ENCODE results near the gene MAP7D1.

GRCh38 chr1:36122062-36123030 lies 33.6 kb upstream of the MAP7D1 start:
- no peak for TF ChIP-seq SP1 (IDR thresholded peaks at IDR 0.05)
- TF ChIP-seq FOXM1 (IDR thresholded peaks at IDR 0.05; ENCODE audit: borderline replicate concordance): no peak
- TF ChIP-seq BHLHE40 (IDR thresholded peaks at IDR 0.05; ENCODE audit: borderline replicate concordance): no peak
- TF ChIP-seq HDGF (IDR thresholded peaks at IDR 0.05; ENCODE audit: borderline replicate concordance): no peak
- TF ChIP-seq SUZ12 (IDR thresholded peaks at IDR 0.05): no peak
- TF ChIP-seq ZNF384 (IDR thresholded peaks at IDR 0.05): no peak
- no peak for TF ChIP-seq FOXA1 (IDR thresholded peaks at IDR 0.05)
- TF ChIP-seq ELF4 (IDR thresholded peaks at IDR 0.05): no peak
- no peak for TF ChIP-seq NFRKB (IDR thresholded peaks at IDR 0.05)
- TF ChIP-seq FOXK2 (IDR thresholded peaks at IDR 0.05): no peak
- no peak for TF ChIP-seq CTBP1 (IDR thresholded peaks at IDR 0.05; ENCODE audit: borderline replicate concordance)
- TF ChIP-seq TARDBP (IDR thresholded peaks at IDR 0.05): no peak
